Measurements from ENCODE around the gene ZNF175.

DNA sequence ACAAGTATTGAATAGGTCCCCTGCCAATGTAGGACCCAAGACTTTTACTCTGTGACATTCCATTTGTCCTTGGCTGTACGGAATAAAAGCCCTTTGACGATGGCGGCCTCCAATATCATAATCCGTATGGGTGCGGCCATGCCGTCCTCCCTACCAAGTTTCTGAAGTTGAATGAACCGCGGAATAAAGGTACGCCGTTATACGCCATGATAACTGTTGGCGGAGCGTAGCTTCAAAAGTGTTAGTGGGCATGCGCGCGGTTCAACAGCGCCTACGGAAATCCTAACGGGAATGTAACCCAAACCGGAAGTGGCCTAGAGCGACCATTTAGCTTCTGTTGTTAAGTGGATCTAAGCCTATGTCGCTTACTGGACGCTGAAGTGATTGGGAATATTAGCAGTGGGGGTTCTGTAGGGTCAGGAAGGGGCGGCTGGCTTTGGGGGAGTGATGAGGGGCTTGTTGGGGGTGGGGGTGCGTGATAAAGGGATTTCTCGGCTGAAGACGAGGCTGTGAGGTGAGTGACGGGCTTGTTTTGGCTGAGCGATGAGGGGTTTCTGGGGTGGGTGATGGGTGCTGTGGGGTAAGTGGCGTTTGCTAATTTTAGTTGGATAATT, at the start of gene ZNF175:
- no peak for TF ChIP-seq RFX5 (IDR thresholded peaks at IDR 0.05)
- TF ChIP-seq RARB (CRISPR knock-in tag; IDR thresholded peaks at IDR 0.05) = no peak
- no peak for TF ChIP-seq JUNB (IDR thresholded peaks at IDR 0.05)

Measured in A549 (cell line).